ENCODE measurements around the gene DAP. TPM values are rescaled to one million over a fixed set of nuclear protein-coding genes. Genes with fewer than 3 reads are reported as not detected.
A peak's percentile ranks its signal among the peaks of the same experiment; 100 is the strongest.

The DAP gene
- total and polyA plus RNA-seq, 10 of the 15 experiments (the other 5 are each of a cell fraction or from before 2014, with no cell fraction given) = 12.9 to 130 (median 49.9) TPM

DNA sequence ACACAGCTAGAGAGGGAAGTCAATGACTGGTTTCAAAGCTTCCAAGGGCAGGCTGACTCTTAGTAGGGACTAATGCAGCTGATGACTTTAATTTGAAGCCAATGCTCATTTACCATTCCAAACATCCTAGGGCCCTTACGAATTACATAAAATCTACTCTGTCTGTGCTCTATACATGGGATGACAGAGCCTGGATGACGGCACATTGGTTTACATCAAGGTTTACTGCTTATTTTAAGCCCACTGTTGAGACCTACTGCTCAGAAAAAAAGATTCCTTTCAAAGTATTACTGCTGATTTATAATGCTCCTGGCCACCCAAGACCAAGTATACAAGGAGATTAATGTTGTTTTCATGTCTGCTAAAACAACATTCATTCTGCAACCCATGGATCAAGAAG is 74.1 kb downstream of the DAP start:
- Histone ChIP-seq H3K4me2 (ENCODE audit: control insufficient read depth, insufficient read depth) (no peak overlapping the region), H3K27ac (ENCODE audit: control insufficient read depth, insufficient read depth) (no peak overlapping the region), H3K36me3 (ENCODE audit: control insufficient read depth in 2 of 2, insufficient read depth in 2 of 2, low read length in 1 of 2) (peaks cover 9 to 15% of the 10 kb centered on the region in 2 experiments; a peak in 3 of 4 replicates), H3K9ac (ENCODE audit: control insufficient read depth, insufficient read depth, low read length) (no peak overlapping the region), H3K9me3 (replicated peaks; ENCODE audit: control insufficient read depth, insufficient read depth, low read length) (peaks cover 16% of the 10 kb centered on the region), H3K4me3 (no peak overlapping the region), H3K79me2 (ENCODE audit: control insufficient read depth, insufficient read depth, low read length) (peaks cover 9% of the 10 kb centered on the region), H2AFZ (ENCODE audit: control insufficient read depth, low read depth, low read length) (no peak overlapping the region), H3K4me1 (ENCODE audit: control insufficient read depth, insufficient read depth, low read length) (peaks cover 23% of the 10 kb centered on the region), H4K20me1 (ENCODE audit: control insufficient read depth, insufficient read depth) (no peaks in the 10 kb centered on the region), H3K27me3 (replicated peaks in 1 of 2; ENCODE audit: control insufficient read depth in 2 of 2, insufficient read depth in 2 of 2, low read length in 1 of 2) (no peaks in the 10 kb centered on the region)
- TF ChIP-seq CBX3 (IDR thresholded peaks at IDR 0.05; ENCODE audit: borderline replicate concordance, low read depth) (0 out of 2 replicates have a peak, but pooled peaks have one; percentile 80), PRDM15 (CRISPR knock-in tag; IDR thresholded peaks at IDR 0.05) (no peak), CBX5 (IDR thresholded peaks at IDR 0.05; ENCODE audit: low read depth) (peak; percentile 93)
- ChIA-PET SMC1A (ENCODE audit: uncharacterized antibody, unreplicated experiment) (interaction anchor here (0.8 to 4.8 kb wide), 11 partner anchors 9 to 403 kb away, joined by 3 to 90 read pairs (median 5); no protein-coding TSS in a partner anchor), CTCF (interaction anchor here (0.9 to 5.1 kb wide), 9 partner anchors 8 to 234 kb away, joined by 3 to 37 read pairs (median 12); no protein-coding TSS in a partner anchor), RAD21 (ENCODE audit: unreplicated experiment) (interaction anchor here (0.9 to 4.5 kb wide), 7 partner anchors 53 to 236 kb away, joined by 3 to 93 read pairs (median 4); no protein-coding TSS in a partner anchor), POLR2A (interaction anchor here (3.8 kb wide), 1 partner anchor 53 kb away, joined by 39 read pairs; no protein-coding TSS in a partner anchor)
- ATAC-seq (no peak), DNase-seq (ENCODE audit: low read depth, low spot score) (no peak), FAIRE-seq (peak; percentile 74)
- in situ Hi-C loops (cut with MboI) = loop anchor here (5.0 kb wide), 1 partner anchor 235 kb away; no protein-coding TSS in a partner anchor
- intact Hi-C loops (cut with micrococcal nuclease; ENCODE audit: unreplicated experiment) = no loop called here
- no TSS peak for BruUV-seq (replicated peaks)
- 100% methylated on average over 2 of the region's 2 CpGs for WGBS (ENCODE audit: insufficient coverage, insufficient replicate concordance, low lambda C conversion rate, missing lambda C conversion rate)

Measured in GM12878 (cell line).